GM23248 (cell line): ENCODE data around the gene CACNA2D2. TPM values are rescaled to one million over a fixed set of nuclear protein-coding genes. Genes with fewer than 3 reads are reported as not detected.

ENCODE experiments used
- DNase-seq: peaks from one replicate; pipeline ENCODE4 v3.0.0-alpha.2; 2015
- H2AFZ ChIP-seq: fragments of 200-600 bp; sonication (generic); 2 replicates; pipeline ENCODE4 v1.6.1; 2016; ENCODE audit warnings: antibody characterized with exemption
- H3F3A ChIP-seq: fragments of 200-600 bp; sonication (generic); 2 replicates; pipeline ENCODE4 v1.6.1; 2016; ENCODE audit warnings: mild to moderate bottlenecking, antibody characterized with exemption, mixed run types; ENCODE audit not compliant: insufficient read depth
- H3K27ac ChIP-seq: fragments of 200-600 bp; sonication (generic); 2 replicates; pipeline ENCODE4 v1.5.1; 2016; ENCODE audit warnings: mild to moderate bottlenecking
- H3K27me3 ChIP-seq: fragments of 200-600 bp; sonication (generic); replicated peaks from 2 replicates; pipeline ENCODE4 v1.6.1; 2016; ENCODE audit warnings: mild to moderate bottlenecking; ENCODE audit not compliant: insufficient read depth
- H3K36me3 ChIP-seq: fragments of 200-600 bp; sonication (generic); 2 replicates; pipeline ENCODE4 v1.6.1; 2016; ENCODE audit warnings: low read depth, mild to moderate bottlenecking
- H3K4me1 ChIP-seq: fragments of 200-600 bp; sonication (generic); 2 replicates; pipeline ENCODE4 v1.6.1; 2016; ENCODE audit warnings: mild to moderate bottlenecking; ENCODE audit not compliant: insufficient read depth
- H3K4me2 ChIP-seq: fragments of 200-600 bp; sonication (generic); one replicate; pipeline ENCODE4 v1.6.1; 2016; ENCODE audit warnings: mild to moderate bottlenecking; ENCODE audit not compliant: unreplicated experiment
- H3K4me3 ChIP-seq: fragments of 200-600 bp; sonication (generic); 2 replicates; pipeline ENCODE4 v1.5.1; 2016; ENCODE audit warnings: mild to moderate bottlenecking
- H3K79me2 ChIP-seq: fragments of 200-600 bp; sonication (generic); 2 replicates; pipeline ENCODE4 v1.6.1; 2016; ENCODE audit warnings: mild to moderate bottlenecking; ENCODE audit not compliant: insufficient read depth
- H3K9ac ChIP-seq: fragments of 200-600 bp; sonication (generic); 2 replicates; pipeline ENCODE4 v1.6.1; 2016; ENCODE audit warnings: mild to moderate bottlenecking
- H3K9me2 ChIP-seq: fragments of 200-600 bp; sonication (generic); 2 replicates; pipeline ENCODE4 v1.6.1; 2016; ENCODE audit warnings: mixed run types, mild to moderate bottlenecking, moderate library complexity; ENCODE audit not compliant: insufficient read depth
- H3K9me3 ChIP-seq: fragments of 200-600 bp; sonication (generic); one replicate; pipeline ENCODE4 v1.6.1; 2017; ENCODE audit warnings: low read depth
- H4K20me1 ChIP-seq: fragments of 200-600 bp; sonication (generic); 2 replicates; pipeline ENCODE4 v1.6.0; 2016; ENCODE audit not compliant: insufficient read depth
- EZH2 ChIP-seq: fragments of 200-600 bp; sonication (generic); IDR thresholded peaks from 2 replicates; pipeline ENCODE4 v1.6.1; 2018; ENCODE audit warnings: antibody characterized with exemption, mild to moderate bottlenecking; ENCODE audit not compliant: insufficient read depth, poor library complexity, severe bottlenecking
- EZH2phosphoT487 ChIP-seq: fragments of 200-600 bp; sonication (generic); IDR thresholded peaks from 2 replicates; pipeline ENCODE4 v1.6.1; 2018; ENCODE audit warnings: antibody characterized with exemption, moderate library complexity, mild to moderate bottlenecking, low read depth; ENCODE audit not compliant: insufficient read depth
- WGBS, 2 experiments: methylation state at CpG; one replicate each; pipeline ENCODE4 v1.1.6; 2015 to 2017; ENCODE audit warnings: low lambda C conversion rate in 2 of 2, low coverage in 1 of 2; ENCODE audit errors: missing lambda C conversion rate in 2 of 2; 5-methylcytosine and 5-hydroxymethylcytosine counted together
- in situ Hi-C: fragments of 300-500 bp; cut with MboI; formaldehyde crosslinking; loops from 2 replicates; pipeline ENCODE4 v1.15.0; 2020
- polyA plus RNA-seq: library from polyadenylated mRNA; unstranded; fragments of >200 nt; fragmentation: Nextera tagmentation; extraction: Ambion mirVana; gene quantifications from 2 replicates; pipeline ENCODE4 v1.2.1, GENCODE V29; 2016
- total RNA-seq: library from RNA; depleted of rRNA; stranded (reverse); fragments of >200 nt; shearing (Covaris generic); gene quantifications from 2 replicates; pipeline ENCODE4 v1.2.3, GENCODE V29; 2014

CACNA2D2 gene
- total and polyA plus RNA-seq, 2 experiments from 2014 or later, result not detected

- DNase-seq, result no peak
- Histone ChIP-seq H4K20me1 (no peaks in the 10 kb centered on the region), H3K4me1 (no peaks in the 10 kb centered on the region), H2AFZ (no peak overlapping the region), H3K36me3 (no peaks in the 10 kb centered on the region), H3K4me3 (no peak overlapping the region), H3F3A (no peaks in the 10 kb centered on the region), H3K9me2 (no peaks in the 10 kb centered on the region), H3K27me3 (no peaks in the 10 kb centered on the region; the same call in 1 of the 2 replicates), H3K4me2 (no peak overlapping the region), H3K9me3 (no peaks in the 10 kb centered on the region), H3K9ac (no peak overlapping the region), H3K27ac (no peak overlapping the region), H3K79me2 (no peaks in the 10 kb centered on the region)
- WGBS, 2 experiments, result 32 to 35% methylated on average over 4 to 5 of the region's 5 CpGs
- in situ Hi-C loops, result no loop called here
- TF ChIP-seq EZH2phosphoT487, result no peak
- no peak for TF ChIP-seq EZH2
These were observed 77.5 kb downstream of the CACNA2D2 start for GRCh38 chr3:50425911-50426310.

GRCh38 chr3:50423543-50423942 is 79.9 kb downstream of the CACNA2D2 start:
- Histone ChIP-seq H3K4me1 (no peaks in the 10 kb centered on the region), H3K27ac (no peak overlapping the region), H3K27me3 (no peaks in the 10 kb centered on the region; the same call in 1 of the 2 replicates), H3K9ac (no peak overlapping the region), H3K9me2 (no peaks in the 10 kb centered on the region), H3K4me3 (no peak overlapping the region), H3K36me3 (no peaks in the 10 kb centered on the region), H2AFZ (no peak overlapping the region), H4K20me1 (no peaks in the 10 kb centered on the region), H3K79me2 (no peaks in the 10 kb centered on the region), H3F3A (no peaks in the 10 kb centered on the region), H3K4me2 (no peak overlapping the region), H3K9me3 (no peaks in the 10 kb centered on the region)
- TF ChIP-seq EZH2 (no peak), EZH2phosphoT487 (no peak)
- in situ Hi-C loops, result no loop called here
- WGBS, 2 experiments, result 63 to 73% methylated on average over 7 of the region's 7 CpGs
- DNase-seq, result no peak

- no peaks in the 10 kb centered on the region for H4K20me1 ChIP-seq
- TF ChIP-seq EZH2phosphoT487 (no peak), EZH2 (no peak)
- no peaks in the 10 kb centered on the region for H3K79me2 ChIP-seq
- no peak overlapping the region for H3K4me3 ChIP-seq
- no peak for DNase-seq
- H3F3A ChIP-seq, result no peaks in the 10 kb centered on the region
- no peak overlapping the region for H3K9ac ChIP-seq
- no peak overlapping the region for H2AFZ ChIP-seq
- H3K27me3 ChIP-seq, result no peaks in the 10 kb centered on the region; the same call in 1 of the 2 replicates
- H3K4me1 ChIP-seq, result no peaks in the 10 kb centered on the region
- 47 to 82% methylated on average over 1 of the region's 1 CpG for WGBS, 2 experiments
- no peaks in the 10 kb centered on the region for H3K9me2 ChIP-seq
- H3K9me3 ChIP-seq, result no peaks in the 10 kb centered on the region
- in situ Hi-C loops, result no loop called here
- H3K27ac ChIP-seq, result no peak overlapping the region
- no peak overlapping the region for H3K4me2 ChIP-seq
- no peaks in the 10 kb centered on the region for H3K36me3 ChIP-seq
These were observed 81.3 kb downstream of the CACNA2D2 start for GRCh38 chr3:50422153-50422552.

GRCh38 chr3:50419595-50420370 is 83.7 kb downstream of the CACNA2D2 start:
- no peak overlapping the region for H3K27ac ChIP-seq
- no peaks in the 10 kb centered on the region for H3K4me1 ChIP-seq
- H3K36me3 ChIP-seq, result no peaks in the 10 kb centered on the region
- TF ChIP-seq EZH2phosphoT487, result no peak
- no peak for TF ChIP-seq EZH2
- 87 to 89% methylated on average over 18 of the region's 18 CpGs for WGBS, 2 experiments
- no peak overlapping the region for H3K4me2 ChIP-seq
- no peak for DNase-seq
- no peaks in the 10 kb centered on the region for H3K9me2 ChIP-seq
- H3K79me2 ChIP-seq, result no peaks in the 10 kb centered on the region
- no peaks in the 10 kb centered on the region; the same call in 1 of the 2 replicates for H3K27me3 ChIP-seq
- H3F3A ChIP-seq, result no peaks in the 10 kb centered on the region
- no peaks in the 10 kb centered on the region for H4K20me1 ChIP-seq
- in situ Hi-C loops, result no loop called here
- no peak overlapping the region for H3K9ac ChIP-seq
- no peak overlapping the region for H3K4me3 ChIP-seq
- H3K9me3 ChIP-seq, result no peaks in the 10 kb centered on the region
- no peak overlapping the region for H2AFZ ChIP-seq
